Ammon's horn (tissue), 1 donor: Measurements from ENCODE around the gene TTC3.
"Not testable (repeated sequence)": the region's sequence is repeated elsewhere in the genome, so short reads cannot be mapped to it uniquely, and the experiment has no call there.

Source experiments
- DNase-seq: peaks from one replicate; pipeline ENCODE4 v3.0.0-alpha.2; 2016; ENCODE audit warnings: low spot score

Gene TTC3, protein sequence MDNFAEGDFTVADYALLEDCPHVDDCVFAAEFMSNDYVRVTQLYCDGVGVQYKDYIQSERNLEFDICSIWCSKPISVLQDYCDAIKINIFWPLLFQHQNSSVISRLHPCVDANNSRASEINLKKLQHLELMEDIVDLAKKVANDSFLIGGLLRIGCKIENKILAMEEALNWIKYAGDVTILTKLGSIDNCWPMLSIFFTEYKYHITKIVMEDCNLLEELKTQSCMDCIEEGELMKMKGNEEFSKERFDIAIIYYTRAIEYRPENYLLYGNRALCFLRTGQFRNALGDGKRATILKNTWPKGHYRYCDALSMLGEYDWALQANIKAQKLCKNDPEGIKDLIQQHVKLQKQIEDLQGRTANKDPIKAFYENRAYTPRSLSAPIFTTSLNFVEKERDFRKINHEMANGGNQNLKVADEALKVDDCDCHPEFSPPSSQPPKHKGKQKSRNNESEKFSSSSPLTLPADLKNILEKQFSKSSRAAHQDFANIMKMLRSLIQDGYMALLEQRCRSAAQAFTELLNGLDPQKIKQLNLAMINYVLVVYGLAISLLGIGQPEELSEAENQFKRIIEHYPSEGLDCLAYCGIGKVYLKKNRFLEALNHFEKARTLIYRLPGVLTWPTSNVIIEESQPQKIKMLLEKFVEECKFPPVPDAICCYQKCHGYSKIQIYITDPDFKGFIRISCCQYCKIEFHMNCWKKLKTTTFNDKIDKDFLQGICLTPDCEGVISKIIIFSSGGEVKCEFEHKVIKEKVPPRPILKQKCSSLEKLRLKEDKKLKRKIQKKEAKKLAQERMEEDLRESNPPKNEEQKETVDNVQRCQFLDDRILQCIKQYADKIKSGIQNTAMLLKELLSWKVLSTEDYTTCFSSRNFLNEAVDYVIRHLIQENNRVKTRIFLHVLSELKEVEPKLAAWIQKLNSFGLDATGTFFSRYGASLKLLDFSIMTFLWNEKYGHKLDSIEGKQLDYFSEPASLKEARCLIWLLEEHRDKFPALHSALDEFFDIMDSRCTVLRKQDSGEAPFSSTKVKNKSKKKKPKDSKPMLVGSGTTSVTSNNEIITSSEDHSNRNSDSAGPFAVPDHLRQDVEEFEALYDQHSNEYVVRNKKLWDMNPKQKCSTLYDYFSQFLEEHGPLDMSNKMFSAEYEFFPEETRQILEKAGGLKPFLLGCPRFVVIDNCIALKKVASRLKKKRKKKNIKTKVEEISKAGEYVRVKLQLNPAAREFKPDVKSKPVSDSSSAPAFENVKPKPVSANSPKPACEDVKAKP (N-terminal part only)

DNA sequence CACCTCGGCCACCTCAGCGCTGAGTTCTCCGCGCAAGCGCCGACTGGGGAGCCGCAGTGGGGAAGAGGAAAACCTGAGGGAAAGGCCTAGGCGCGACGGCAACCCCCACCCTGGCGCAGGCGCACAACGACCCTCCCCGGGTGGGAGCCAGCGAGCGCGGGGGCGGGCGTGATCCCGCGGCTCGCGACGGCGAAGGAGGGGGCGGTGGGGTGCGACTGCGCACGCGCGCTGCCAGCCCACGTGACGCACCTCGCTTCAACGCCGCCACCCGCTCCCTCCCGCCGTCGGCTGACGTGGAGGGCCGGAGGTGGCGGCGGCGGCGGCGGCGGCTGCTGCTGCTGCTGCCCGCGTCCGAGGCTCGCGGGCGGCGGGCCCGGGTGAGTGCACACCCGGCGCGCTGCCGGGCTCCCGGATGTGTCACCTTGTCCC, at the start of gene TTC3, which contains the start of gene PIGP:
Gene TTC3 (plus strand): TSS at position 267 of the 429 bp plus-strand sequence. CDS start 14,004 bp downstream, outside the sequence.
Gene PIGP (minus strand): TSS at position 84 of the 429 bp plus-strand sequence. CDS start 556 bp downstream, outside the sequence.
- DNase-seq, result peak; percentile 94

DNA sequence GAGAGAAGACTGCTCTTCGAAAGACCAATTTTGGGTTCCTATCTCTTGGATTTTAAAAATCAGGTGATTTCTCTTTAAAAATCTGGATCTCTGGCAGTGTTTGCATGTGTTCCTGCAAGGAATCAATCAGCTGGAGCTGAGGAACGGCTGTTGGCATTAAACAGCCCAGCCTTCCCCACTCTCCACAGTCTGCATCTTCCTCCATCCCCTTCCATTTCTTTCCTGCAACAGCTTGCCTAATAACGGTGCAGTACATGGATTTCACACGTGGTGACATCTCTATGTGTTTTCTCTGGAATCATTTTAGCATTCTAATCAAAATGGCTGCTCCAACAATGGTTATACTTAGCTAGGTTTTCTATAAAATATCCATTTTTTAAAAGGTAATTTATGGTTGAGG, 46.6 kb upstream of the TTC3 start:
- peak; percentile 15 for DNase-seq

DNA sequence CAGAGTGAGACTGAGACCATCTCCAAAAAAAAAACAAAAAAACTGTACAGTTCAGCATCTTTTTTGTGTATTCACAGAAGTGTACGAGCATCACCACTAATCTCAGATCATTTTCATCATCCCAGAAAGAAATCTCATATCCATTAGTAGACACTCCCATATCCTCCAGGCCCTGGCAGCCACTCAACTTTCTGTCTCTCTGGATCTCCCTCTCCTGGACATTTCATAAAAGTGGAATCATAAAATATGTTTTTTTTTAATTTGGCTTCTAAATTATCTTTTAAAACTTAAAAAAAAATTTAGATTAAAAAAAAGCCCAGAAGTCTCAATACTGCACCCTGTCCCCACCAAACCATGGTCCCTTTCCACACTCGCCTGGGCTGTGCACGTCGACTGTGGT, 44.5 kb upstream of the TTC3 start:
- no peak for DNase-seq

DNA sequence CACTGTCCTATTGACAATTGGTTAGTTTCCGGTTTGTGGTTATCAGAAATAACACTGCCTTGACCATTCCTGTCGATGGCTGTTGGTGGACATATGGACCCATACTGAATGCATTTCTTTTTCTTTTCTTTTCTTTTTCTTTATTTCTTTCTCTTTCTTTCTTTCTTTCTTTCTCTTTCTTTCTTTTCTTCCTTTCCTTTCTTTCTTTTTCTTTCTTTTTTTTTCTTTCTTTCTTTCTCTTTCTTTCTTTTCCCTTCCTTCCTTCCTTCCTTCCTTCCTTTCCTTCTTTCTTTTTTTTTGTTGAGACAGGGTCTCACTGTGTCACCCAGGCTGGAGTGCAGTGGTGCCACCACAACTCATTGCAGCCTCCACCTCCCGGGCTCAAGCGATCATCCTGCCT, 42.2 kb upstream of the TTC3 start:
- no peak for DNase-seq

DNA sequence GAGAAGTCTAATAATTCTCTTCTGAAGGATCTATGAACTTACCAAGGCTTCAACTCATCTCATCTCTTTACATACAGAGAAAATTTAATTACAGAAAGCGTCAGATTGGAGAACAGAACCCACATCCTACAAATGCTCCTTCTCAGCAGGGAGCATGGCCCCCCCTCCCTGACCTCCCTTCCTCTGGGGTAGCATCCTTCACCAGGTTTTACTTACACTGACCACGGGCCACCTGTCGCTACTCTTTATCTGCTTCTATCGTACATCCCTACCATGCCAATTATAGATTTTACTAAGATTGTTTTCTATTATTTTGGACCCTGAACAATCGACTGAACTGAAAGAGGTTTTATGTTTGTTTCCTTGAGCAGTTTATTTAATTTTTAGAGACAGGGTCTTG, 40.8 kb upstream of the TTC3 start:
- DNase-seq, result no peak

DNA sequence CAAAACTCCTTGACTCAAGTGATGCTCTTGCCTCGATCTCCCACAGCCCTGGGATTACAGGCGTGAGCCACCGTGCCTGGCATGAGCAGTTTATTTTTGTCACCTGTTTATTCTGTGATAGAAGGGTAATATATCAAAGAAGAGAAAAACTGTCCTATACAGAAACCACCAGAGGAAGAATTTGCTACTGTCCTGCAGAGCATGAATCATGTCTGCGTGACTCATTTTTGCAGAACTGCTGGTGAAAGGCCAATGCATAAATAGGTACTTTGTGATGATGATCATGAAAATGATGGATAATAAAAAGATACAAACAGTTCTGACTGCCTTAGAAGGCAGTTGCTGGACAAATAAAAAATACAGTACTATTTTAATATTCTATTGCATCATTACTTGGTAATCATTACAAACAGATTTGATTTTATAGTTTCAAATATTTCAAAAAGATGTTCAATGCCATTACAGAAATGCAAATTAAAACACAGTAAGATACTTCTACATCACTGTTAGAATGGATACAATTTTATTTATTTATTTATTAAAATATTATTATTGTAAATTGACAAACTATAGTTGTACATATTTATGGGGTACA, 40.1 kb upstream of the TTC3 start:
- peak; percentile 60 for DNase-seq

DNA sequence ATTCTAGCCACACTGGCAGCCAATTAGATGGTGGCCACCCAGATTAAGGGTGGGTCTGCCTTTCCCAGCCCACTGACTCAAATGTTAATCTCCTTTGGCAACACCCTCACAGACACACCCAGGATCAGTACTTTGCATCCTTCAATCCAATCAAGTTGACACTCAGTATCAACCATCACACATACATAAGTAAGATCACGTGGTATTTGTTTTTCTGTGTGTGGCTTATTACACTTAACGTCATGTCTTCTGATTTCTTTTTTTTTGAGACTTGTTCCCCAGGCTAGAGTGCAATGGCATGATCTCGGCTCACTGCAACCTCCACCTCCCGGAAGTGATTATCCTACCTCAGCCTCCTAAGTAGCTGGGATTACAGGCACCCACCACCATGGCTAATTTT, 38.7 kb upstream of the TTC3 start:
- DNase-seq, result not testable (repeated sequence)

DNA sequence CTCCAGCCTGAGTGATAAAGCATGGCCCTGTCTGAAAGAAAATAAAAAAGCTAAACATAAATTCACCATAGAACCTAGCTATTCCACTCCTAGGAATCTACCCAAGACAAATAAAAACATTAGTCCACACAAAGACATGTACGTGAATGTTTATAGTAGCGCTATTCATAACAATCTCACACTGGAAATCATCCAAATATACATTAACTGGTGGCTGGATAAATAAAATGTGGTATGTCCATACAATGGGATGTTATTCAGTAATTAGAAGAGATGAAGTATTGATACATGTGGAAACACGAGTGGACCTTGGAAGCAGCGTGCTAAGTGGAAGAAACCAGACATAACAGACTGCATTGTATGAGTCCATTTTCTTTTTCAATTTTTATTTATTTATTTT, 36.9 kb upstream of the TTC3 start:
- DNase-seq, result no peak

DNA sequence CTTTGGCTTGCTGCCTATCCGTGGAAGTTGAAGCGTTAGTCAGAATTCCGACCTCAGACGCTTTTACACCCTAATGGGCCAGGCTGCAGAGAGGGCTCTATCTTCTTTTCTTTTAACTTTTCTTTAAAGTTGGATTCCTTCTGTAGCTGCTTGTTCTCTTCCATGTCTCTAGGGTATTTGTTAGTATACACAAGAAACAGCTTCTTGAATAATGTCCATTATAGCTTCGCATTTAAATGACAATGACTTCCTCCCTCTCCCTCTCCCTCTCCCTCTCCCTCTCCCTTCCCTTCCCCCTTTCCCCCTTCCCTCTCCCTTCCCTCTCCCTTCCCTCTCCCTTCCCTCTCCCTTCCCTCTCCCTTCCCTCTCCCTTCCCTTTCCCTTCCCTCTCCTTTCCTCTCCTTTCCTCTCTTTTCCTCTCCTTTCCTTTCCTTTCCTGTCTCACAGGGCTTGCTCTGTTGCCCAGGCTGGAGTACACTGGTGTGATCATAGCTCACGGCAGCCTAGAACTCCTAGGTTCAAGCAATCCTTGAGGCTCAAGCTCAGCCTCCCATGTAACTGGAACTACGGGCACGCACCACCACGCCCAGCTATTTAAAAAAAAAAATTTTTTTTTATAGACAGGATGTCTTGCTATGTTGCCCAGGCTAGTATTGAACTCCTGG, 33.5 kb upstream of the TTC3 start:
- DNase-seq, result no peak

DNA sequence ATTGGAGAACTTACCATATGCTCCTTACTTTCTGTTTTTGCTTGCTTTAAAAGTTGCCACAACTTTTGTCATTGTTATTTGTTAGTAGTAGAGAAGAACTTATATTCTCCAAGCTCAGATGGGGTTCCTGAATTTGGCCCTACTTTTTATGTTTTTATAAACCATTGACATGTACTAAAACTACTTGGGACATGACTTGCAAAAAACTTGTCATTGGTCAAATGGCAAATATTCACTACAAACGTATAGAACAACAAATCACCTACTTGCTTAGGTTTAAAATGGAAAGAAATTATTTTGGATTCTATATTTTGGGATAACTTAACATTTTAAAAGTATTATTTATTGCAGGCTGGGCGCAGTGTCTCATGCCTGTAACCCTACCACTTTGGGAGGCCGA, 32.8 kb upstream of the TTC3 start:
- no peak for DNase-seq

DNA sequence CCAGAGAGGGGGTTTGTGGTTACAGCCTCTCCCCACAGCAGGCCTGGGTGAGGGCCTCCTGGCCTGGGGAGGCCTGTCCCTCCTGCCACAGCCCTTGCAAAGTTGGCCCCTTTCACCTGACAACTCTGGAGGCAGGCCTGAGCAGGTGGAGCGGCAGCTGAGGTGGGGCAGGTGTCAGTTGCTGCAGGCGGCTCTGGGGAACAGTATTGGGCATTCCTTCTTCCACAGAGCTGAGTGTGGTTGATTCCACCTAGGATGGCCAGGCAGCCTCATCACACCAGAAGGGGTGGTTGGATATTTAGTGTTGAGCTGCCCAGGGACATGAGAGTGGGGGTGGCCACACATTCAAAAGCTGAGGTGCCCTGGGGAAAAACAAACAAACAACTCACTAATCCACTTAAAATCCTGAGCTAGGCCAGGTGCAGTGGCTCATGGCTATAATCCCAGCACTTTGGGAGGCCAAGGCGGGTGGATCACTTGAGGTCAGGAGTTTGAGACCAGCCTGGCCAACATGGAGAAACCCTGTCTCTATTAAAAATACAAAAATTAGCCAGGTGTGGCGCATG, 31.3 kb upstream of the TTC3 start:
- DNase-seq, result no peak

DNA sequence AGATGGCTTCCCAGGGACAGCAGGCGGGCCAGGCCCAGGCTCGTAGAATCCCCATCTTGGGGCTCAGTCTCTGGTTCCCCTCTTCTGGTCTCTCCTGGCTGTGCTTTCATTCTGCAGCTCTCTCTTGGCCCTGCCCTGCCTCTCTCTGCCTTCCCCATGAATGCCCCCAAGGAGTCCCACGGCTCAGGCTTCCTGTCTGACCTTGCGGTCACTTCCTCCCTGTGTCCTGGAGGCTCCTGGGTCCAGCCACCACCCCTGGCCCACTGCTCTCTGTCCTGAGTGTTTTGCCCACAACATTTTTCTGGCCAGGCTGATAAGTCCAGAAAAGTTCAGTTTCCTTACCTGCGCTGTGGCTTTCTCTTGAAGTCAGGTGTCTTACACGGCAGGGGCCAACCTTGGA, 29.2 kb upstream of the TTC3 start:
- no peak for DNase-seq

DNA sequence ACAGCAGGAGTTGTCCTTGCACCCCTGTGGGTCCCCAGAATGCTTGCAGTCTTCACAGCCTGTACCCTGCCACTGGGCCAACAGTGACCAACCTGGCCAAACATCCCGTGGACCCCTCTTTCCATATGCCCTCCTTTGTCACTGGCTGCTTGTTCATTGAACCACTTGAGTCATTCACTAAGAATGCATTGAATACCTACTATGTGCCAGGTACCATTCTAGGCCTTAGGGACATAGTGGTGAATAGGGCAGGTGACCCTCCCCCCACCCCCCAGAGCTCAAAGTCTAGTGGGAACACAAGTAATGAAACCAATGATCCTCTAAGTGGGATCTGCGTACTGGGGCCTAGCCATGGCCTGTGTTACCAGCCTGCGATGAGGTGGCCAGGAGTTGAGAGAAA, 28.4 kb upstream of the TTC3 start:
- no peak for DNase-seq

DNA sequence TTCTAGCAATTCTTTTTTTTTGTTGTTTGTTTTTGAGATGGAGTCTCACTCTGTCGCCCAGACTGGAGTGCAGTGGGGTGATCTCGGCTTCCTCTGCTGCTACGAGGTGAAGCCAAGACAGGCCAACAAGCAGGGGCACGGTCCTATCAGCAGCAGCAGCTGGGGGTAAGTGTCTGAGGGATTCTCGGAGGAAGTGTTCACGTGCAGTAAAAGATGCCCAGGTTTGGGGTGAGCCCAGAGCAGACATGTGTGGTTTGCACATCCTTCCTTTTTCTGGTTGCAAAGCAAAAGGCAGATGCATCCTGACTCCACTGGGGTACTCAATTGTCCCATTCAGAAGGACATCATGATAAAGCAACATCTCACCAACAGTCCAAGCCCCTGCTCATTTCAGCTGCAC, 27.9 kb upstream of the TTC3 start:
- DNase-seq, result peak; percentile 27

DNA sequence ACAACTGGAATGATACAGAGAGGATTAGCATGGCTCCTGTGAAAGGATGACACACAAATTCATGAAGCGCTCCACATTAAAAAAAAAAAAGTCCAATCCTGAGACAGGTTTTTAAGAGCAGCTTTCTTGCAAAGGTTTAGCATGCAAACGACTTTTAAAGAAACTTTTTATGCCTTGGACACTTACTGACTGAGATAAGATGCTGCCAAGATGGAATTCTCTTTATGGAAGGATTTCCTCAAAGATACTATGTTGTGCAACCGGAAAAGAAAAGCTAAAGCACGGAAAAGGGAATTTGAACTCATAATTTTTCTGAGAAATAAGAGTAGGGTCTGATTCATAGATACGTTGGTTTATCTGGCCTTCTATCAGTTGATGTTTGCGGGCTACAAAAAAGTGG, 27.5 kb upstream of the TTC3 start:
- no peak for DNase-seq

DNA sequence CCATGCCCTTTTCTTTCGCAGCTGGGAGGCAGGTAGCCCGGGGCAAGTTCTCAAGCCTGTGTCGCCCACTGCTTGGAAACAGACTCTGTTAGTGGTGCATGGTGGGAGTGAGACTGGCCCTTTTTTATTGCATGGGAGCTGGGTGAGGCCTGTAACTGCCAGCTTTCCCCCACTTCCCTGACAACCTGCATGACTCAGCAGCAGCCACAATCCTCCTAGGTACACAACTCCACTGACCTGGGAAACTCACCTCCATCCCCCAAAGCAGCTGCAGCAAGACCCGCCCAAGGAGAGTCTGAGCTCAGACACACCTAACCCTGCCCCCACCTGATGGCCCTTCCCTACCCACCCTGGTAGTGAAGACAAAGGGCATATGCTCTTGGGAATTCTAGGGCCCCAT, 26.0 kb upstream of the TTC3 start:
- no peak for DNase-seq

DNA sequence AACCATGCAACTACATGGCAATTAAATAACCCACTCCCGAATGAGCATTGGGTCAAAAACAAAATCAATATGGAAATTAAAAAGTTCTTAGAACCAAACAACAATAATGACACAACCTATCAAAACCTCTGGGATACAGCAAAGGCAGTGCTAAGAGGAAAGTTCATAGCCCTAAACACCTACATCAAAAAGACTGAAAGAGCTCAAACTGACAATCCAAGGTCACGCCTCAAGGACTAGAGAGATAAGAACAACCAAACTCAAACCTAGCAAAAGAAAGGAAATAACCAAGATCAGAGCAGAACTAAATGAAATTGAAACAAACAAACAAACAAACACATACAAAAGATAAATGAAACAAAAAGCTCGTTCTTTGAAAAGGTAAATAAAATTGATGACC, 23.3 kb upstream of the TTC3 start:
- not testable (repeated sequence) for DNase-seq

DNA sequence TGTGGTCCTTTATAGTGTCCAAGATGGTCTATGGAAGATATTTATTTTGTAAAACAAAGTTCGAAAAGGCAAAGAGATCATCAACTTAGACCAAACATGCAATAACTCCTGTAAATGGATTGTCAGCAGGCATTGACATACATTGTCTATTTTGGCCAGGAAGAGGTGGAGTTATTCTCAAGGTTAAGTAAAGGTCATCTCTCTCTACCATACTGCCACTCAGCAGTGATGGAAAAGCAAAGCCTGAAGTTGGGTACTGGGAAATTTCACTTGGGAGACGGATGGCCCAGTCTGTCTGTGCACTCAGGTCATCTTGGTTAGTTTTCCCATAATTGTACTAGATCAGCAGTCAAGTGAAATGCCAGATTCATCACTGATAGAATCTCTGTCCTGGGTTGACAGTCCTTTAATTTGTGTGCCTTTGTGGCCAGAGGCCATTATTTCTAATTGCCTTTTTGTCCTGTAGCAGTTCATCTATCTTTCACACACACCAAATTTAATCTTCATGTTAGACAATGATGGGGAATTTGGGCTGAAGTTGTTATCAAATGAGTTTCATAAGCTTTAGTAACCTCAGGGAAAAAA, 17.7 kb upstream of the TTC3 start:
- no peak for DNase-seq

DNA sequence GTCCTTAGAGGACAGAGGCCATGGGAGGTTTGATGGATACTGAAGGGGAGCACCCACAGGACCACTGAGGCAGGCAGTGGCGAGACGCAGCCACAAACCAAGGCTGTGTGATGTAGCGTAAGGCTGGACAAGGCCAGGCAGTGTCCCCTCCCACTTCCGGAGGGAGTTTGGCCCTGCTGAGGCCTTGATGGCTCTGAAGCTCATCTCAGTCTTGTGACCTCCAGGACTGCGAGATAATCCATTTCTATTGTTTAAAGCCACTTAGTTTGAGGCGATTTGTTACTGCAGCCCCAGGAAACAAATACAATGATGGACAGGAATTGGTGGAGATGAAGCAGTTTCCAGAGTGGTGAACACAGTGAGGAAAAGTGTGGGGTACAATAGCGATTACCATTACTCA, 15.4 kb upstream of the TTC3 start:
- no peak for DNase-seq

DNA sequence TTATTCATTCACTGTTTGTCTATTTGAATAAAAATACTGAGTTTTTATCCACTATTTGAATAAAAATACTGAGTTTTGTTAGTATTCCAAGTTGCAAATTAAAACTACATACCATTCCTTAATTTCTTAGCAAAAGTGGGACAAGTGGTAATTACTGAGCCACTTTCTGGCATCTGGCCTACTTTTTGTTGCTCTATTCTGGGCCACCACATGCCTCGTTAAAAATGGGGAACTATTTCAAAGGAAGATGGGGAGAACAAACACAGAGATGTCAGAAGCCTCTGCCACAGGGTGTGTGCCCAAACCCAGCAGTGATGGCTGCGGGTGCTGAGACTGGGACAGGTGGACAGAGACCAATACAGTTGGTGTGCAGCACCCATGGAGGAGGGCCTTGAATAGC, 14.8 kb upstream of the TTC3 start:
- DNase-seq, result peak; percentile 48

DNA sequence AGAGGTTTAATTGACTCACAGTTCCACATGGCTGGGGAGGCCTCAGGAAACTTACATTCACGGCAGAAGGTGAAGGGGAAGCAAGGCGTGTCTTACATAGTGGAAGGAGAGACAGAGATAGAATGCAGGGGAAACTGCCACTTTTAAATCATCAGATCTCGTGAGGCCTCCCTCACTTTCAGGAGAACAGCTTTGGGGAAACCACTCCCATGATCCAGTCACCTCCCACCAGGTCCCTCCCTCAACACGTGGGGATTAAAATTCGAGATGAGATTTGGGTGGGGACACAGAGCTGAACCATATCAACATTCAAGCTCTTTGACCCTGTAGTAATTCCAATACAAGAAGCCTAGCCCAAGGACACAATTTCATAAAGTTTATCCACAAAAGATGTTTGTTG, 13.9 kb upstream of the TTC3 start:
- DNase-seq, result no peak
